ENCODE data around the gene ARPC4.

Gene ARPC4

GRCh38 chr3:9779721-9780457, 13.0 kb upstream of the ARPC4 start:
- peak; percentile 25 to 39 for DNase-seq
- no peak for TF ChIP-seq POLR2A (IDR thresholded peaks at IDR 0.05; ENCODE audit: low read length)
- no peak for TF ChIP-seq GATA1 (IDR thresholded peaks at IDR 0.05; ENCODE audit: low read depth, low read length)

GRCh38 chr3:9780458-9780812, 12.4 kb upstream of the ARPC4 start:
- TF ChIP-seq GATA1 (IDR thresholded peaks at IDR 0.05; ENCODE audit: low read depth, low read length): no peak
- TF ChIP-seq POLR2A (IDR thresholded peaks at IDR 0.05; ENCODE audit: low read length): peak; percentile 22
- peak in 1 of 2 experiments; percentile 39 for DNase-seq

GRCh38 chr3:9780910-9781309, 12.0 kb upstream of the ARPC4 start:
- no peak for TF ChIP-seq GATA1 (IDR thresholded peaks at IDR 0.05; ENCODE audit: low read depth, low read length)
- DNase-seq: no peak

GRCh38 chr3:9781551-9781950, 11.3 kb upstream of the ARPC4 start:
- TF ChIP-seq POLR2A (IDR thresholded peaks at IDR 0.05; ENCODE audit: low read length) (no peak), GATA1 (IDR thresholded peaks at IDR 0.05; ENCODE audit: low read depth, low read length) (no peak)
- no peak for DNase-seq

GRCh38 chr3:9781978-9782603, 10.8 kb upstream of the ARPC4 start:
- DNase-seq: peak; percentile 77 to 93
- TF ChIP-seq GATA1 (IDR thresholded peaks at IDR 0.05; ENCODE audit: low read depth, low read length): no peak
- TF ChIP-seq POLR2A (IDR thresholded peaks at IDR 0.05; ENCODE audit: low read length): no peak

GRCh38 chr3:9782770-9783169, 10.1 kb upstream of the ARPC4 start:
- peak; percentile 55 to 61 for DNase-seq
- no peak for TF ChIP-seq POLR2A (IDR thresholded peaks at IDR 0.05; ENCODE audit: low read length)
- no peak for TF ChIP-seq GATA1 (IDR thresholded peaks at IDR 0.05; ENCODE audit: low read depth, low read length)

- no peak for DNase-seq
- no peak for TF ChIP-seq GATA1 (IDR thresholded peaks at IDR 0.05; ENCODE audit: low read depth, low read length)
Observed at GRCh38 chr3:9783954-9784353, 8.9 kb upstream of the ARPC4 start.

- no peak for TF ChIP-seq POLR2A (IDR thresholded peaks at IDR 0.05; ENCODE audit: low read length)
- TF ChIP-seq GATA1 (IDR thresholded peaks at IDR 0.05; ENCODE audit: low read depth, low read length): no peak
- no peak for DNase-seq
Observed at GRCh38 chr3:9784965-9785364, 7.9 kb upstream of the ARPC4 start.

- peak; percentile 61 to 71 for DNase-seq
- TF ChIP-seq POLR2A (IDR thresholded peaks at IDR 0.05; ENCODE audit: low read length): no peak
- no peak for TF ChIP-seq GATA1 (IDR thresholded peaks at IDR 0.05; ENCODE audit: low read depth, low read length)
Observed at GRCh38 chr3:9785602-9786001, 7.3 kb upstream of the ARPC4 start.

GRCh38 chr3:9786209-9786739, 6.6 kb upstream of the ARPC4 start:
- TF ChIP-seq POLR2A (IDR thresholded peaks at IDR 0.05; ENCODE audit: low read length): no peak
- no peak for TF ChIP-seq GATA1 (IDR thresholded peaks at IDR 0.05; ENCODE audit: low read depth, low read length)

GRCh38 chr3:9786825-9787669, 5.8 kb upstream of the ARPC4 start:
- no peak for TF ChIP-seq POLR2A (IDR thresholded peaks at IDR 0.05; ENCODE audit: low read length)
- no peak for TF ChIP-seq GATA1 (IDR thresholded peaks at IDR 0.05; ENCODE audit: low read depth, low read length)
- DNase-seq: peak; percentile 31 to 40

More at GRCh38 chr3:9786209-9786739, 6.6 kb upstream of the ARPC4 start:
- DNase-seq: peak; percentile 51 to 81

- no peak for DNase-seq
Observed at GRCh38 chr3:9787714-9788113, 5.2 kb upstream of the ARPC4 start.

GRCh38 chr3:9791127-9791526, 1.8 kb upstream of the ARPC4 start:
- TF ChIP-seq POLR2A (IDR thresholded peaks at IDR 0.05; ENCODE audit: low read length) (no peak), GATA1 (IDR thresholded peaks at IDR 0.05; ENCODE audit: low read depth, low read length) (no peak)

More at GRCh38 chr3:9787714-9788113, 5.2 kb upstream of the ARPC4 start:
- no peak for TF ChIP-seq GATA1 (IDR thresholded peaks at IDR 0.05; ENCODE audit: low read depth, low read length)
- TF ChIP-seq POLR2A (IDR thresholded peaks at IDR 0.05; ENCODE audit: low read length): no peak

GRCh38 chr3:9791790-9792404, 985 bp upstream of the ARPC4 start:
- DNase-seq: no peak
- TF ChIP-seq GATA1 (IDR thresholded peaks at IDR 0.05; ENCODE audit: low read depth, low read length): no peak
- no peak for TF ChIP-seq POLR2A (IDR thresholded peaks at IDR 0.05; ENCODE audit: low read length)

More at GRCh38 chr3:9791127-9791526, 1.8 kb upstream of the ARPC4 start:
- no peak for DNase-seq

Measured in erythroblast (primary cell).